GM23338 (cell line): Measurements from ENCODE around the gene RHBDL3. TPM values are rescaled to one million over a fixed set of nuclear protein-coding genes. Genes with fewer than 3 reads are reported as not detected.

Source experiments
- ATAC-seq: fragments of 200-7000 bp; cut with Tn5 transposase; 3 replicates; pipeline ENCODE4 v1.9.1; 2020
- DNase-seq: peaks from one replicate; pipeline ENCODE4 v3.0.0-alpha.2; 2015; ENCODE audit warnings: low spot score
- H2AFZ ChIP-seq: fragments of 200-600 bp; sonication (generic); 2 replicates; pipeline ENCODE4 v1.8.0; 2016; ENCODE audit warnings: antibody characterized with exemption, mild to moderate bottlenecking, moderate library complexity
- H3F3A ChIP-seq: fragments of 200-600 bp; sonication (generic); replicated peaks from 2 replicates; pipeline ENCODE4 v1.8.0; 2017; ENCODE audit warnings: antibody characterized with exemption, mixed run types, low read depth
- H3K27ac ChIP-seq: fragments of 200-600 bp; sonication (generic); 2 replicates; pipeline ENCODE4 v1.6.1; 2016; ENCODE audit warnings: low read depth
- H3K27me3 ChIP-seq: fragments of 200-600 bp; sonication (generic); 2 replicates; pipeline ENCODE4 v1.8.0; 2016; ENCODE audit warnings: mild to moderate bottlenecking, mixed run types, moderate library complexity; ENCODE audit not compliant: insufficient read depth
- H3K36me3 ChIP-seq: fragments of 200-600 bp; sonication (generic); 2 replicates; pipeline ENCODE4 v1.8.0; 2016; ENCODE audit warnings: mild to moderate bottlenecking; ENCODE audit not compliant: insufficient read depth
- H3K4me1 ChIP-seq: fragments of 200-600 bp; sonication (generic); 2 replicates; pipeline ENCODE4 v1.8.0; 2016; ENCODE audit warnings: mild to moderate bottlenecking, moderate library complexity; ENCODE audit not compliant: insufficient read depth
- H3K4me2 ChIP-seq: fragments of 200-600 bp; sonication (generic); 2 replicates; pipeline ENCODE4 v1.7.1; 2017; ENCODE audit warnings: mixed run types
- H3K4me3 ChIP-seq: fragments of 200-600 bp; sonication (generic); 2 replicates; pipeline ENCODE4 v1.6.1; 2016; ENCODE audit warnings: mixed run types
- H3K79me2 ChIP-seq: fragments of 200-600 bp; sonication (generic); replicated peaks from 2 replicates; pipeline ENCODE4 v1.8.0; 2017; ENCODE audit warnings: mild to moderate bottlenecking; ENCODE audit not compliant: insufficient read depth
- H3K9me2 ChIP-seq: fragments of 200-600 bp; sonication (generic); 2 replicates; pipeline ENCODE4 v1.8.0; 2017; ENCODE audit not compliant: insufficient read depth
- H4K20me1 ChIP-seq: fragments of 200-600 bp; sonication (generic); replicated peaks from 2 replicates; pipeline ENCODE4 v1.8.0; 2017; ENCODE audit warnings: mild to moderate bottlenecking; ENCODE audit not compliant: insufficient read depth
- H3K27ac Mint-ChIP-seq: 2 replicates; pipeline ENCODE4 v1.8.0; 2020; ENCODE audit warnings: inconsistent platforms, mild to moderate bottlenecking, moderate library complexity, mixed read lengths
- H3K27me3 Mint-ChIP-seq: 3 replicates; pipeline ENCODE4 v1.8.0; 2022; ENCODE audit warnings: low read depth, mild to moderate bottlenecking, moderate library complexity, mixed read lengths, inconsistent platforms; ENCODE audit not compliant: insufficient read depth, poor library complexity
- H3K36me3 Mint-ChIP-seq: 3 replicates; pipeline ENCODE4 v1.8.0; 2021; ENCODE audit warnings: low read depth, mild to moderate bottlenecking, inconsistent platforms, moderate library complexity, mixed read lengths
- H3K4me1 Mint-ChIP-seq: 3 replicates; pipeline ENCODE4 v1.8.0; 2020; ENCODE audit warnings: mild to moderate bottlenecking, inconsistent platforms, mixed read lengths
- H3K4me3 Mint-ChIP-seq: 3 replicates; pipeline ENCODE4 v1.8.0; 2021; ENCODE audit warnings: moderate library complexity, mild to moderate bottlenecking, inconsistent platforms, mixed read lengths
- H3K9me3 Mint-ChIP-seq: 3 replicates; pipeline ENCODE4 v1.8.0; 2020; ENCODE audit warnings: moderate library complexity, mild to moderate bottlenecking, inconsistent platforms, mixed read lengths
- CREB1 ChIP-seq: fragments of 250-450 bp; sonication (Bioruptor Pico); IDR thresholded peaks from 2 replicates; pipeline ENCODE4 v1.5.0; 2020; ENCODE audit warnings: low read depth, mild to moderate bottlenecking, moderate library complexity
- ETS1 ChIP-seq: IDR thresholded peaks from 2 replicates; pipeline ENCODE4 v1.6.1; 2016; ENCODE audit warnings: antibody characterized with exemption
- EZH2phosphoT487 ChIP-seq: fragments of 200-600 bp; sonication (generic); IDR thresholded peaks from one replicate; pipeline ENCODE4 v1.8.1; 2018; ENCODE audit warnings: antibody characterized with exemption; ENCODE audit not compliant: unreplicated experiment
- NANOG ChIP-seq: IDR thresholded peaks from 2 replicates; pipeline ENCODE4 v1.6.1; 2016; ENCODE audit warnings: antibody characterized with exemption, borderline replicate concordance
- POLR2AphosphoS5 ChIP-seq: IDR thresholded peaks from 2 replicates; pipeline ENCODE4 v1.6.1; 2016; ENCODE audit warnings: antibody characterized with exemption, low read depth
- REST ChIP-seq: IDR thresholded peaks from one replicate; pipeline ENCODE4 v1.6.1; 2018; ENCODE audit warnings: antibody characterized with exemption; ENCODE audit not compliant: unreplicated experiment
- ZNF114 ChIP-seq: fragments of 250-450 bp; sonication (Bioruptor Pico); IDR thresholded peaks from 2 replicates; pipeline ENCODE4 v1.5.0; 2020; ENCODE audit warnings: mild to moderate bottlenecking, moderate library complexity
- polyA plus RNA-seq: library from polyadenylated mRNA; unstranded; fragments of >200 nt; fragmentation: Nextera tagmentation; extraction: Ambion mirVana; gene quantifications from 2 replicates; pipeline ENCODE4 v1.2.1, GENCODE V29; 2016
- total RNA-seq: library from RNA; depleted of rRNA; stranded (reverse); fragments of >200 nt; shearing (Covaris generic); gene quantifications from 2 replicates; pipeline ENCODE4 v1.2.3, GENCODE V29; 2014
- TF ChIP-seq, protein P1 (sequence below), 2 experiments: fragments of 200-600 bp in 1 of 2; sonication (generic) in 1 of 2; conservative IDR thresholded peaks; 2 replicates each; pipeline versions ENCODE4 v1.5.1 to v1.6.1; 2016 to 2017; ENCODE audit warnings: antibody characterized with exemption in 2 of 2, low read depth in 2 of 2, mild to moderate bottlenecking in 2 of 2, moderate library complexity in 1 of 2

Gene RHBDL3
- total and polyA plus RNA-seq, 2 experiments from 2014 or later: 2.3 to 8.1 TPM

- Mint-ChIP-seq H3K9me3 (no peaks in the 10 kb centered on the region; the same call in 2 of the 3 replicates), H3K4me3 (no peak overlapping the region), H3K4me1 (peaks cover 35% of the 10 kb centered on the region), H3K27ac (no peak overlapping the region), H3K36me3 (no peaks in the 10 kb centered on the region; the same call in 2 of the 3 replicates), H3K27me3 (peaks cover 9% of the 10 kb centered on the region)
- H2AFZ ChIP-seq: no peak overlapping the region
- no peak overlapping the region for H3K4me2 ChIP-seq
- H4K20me1 ChIP-seq: no peaks in the 10 kb centered on the region
- TF ChIP-seq, protein P1, sequence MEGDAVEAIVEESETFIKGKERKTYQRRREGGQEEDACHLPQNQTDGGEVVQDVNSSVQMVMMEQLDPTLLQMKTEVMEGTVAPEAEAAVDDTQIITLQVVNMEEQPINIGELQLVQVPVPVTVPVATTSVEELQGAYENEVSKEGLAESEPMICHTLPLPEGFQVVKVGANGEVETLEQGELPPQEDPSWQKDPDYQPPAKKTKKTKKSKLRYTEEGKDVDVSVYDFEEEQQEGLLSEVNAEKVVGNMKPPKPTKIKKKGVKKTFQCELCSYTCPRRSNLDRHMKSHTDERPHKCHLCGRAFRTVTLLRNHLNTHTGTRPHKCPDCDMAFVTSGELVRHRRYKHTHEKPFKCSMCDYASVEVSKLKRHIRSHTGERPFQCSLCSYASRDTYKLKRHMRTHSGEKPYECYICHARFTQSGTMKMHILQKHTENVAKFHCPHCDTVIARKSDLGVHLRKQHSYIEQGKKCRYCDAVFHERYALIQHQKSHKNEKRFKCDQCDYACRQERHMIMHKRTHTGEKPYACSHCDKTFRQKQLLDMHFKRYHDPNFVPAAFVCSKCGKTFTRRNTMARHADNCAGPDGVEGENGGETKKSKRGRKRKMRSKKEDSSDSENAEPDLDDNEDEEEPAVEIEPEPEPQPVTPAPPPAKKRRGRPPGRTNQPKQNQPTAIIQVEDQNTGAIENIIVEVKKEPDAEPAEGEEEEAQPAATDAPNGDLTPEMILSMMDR (conservative IDR thresholded peaks at IDR 0.05; ENCODE audit: low read depth in 2 of 2): no peak
- no peak for TF ChIP-seq EZH2phosphoT487
- no peak for TF ChIP-seq CREB1 (CRISPR knock-in tag)
- H3K27ac ChIP-seq: no peak overlapping the region
- no peaks in the 10 kb centered on the region for H3K36me3 ChIP-seq
- no peak for DNase-seq
- no peak for ATAC-seq
- H3K4me1 ChIP-seq: peaks cover 27% of the 10 kb centered on the region
- H3F3A ChIP-seq: peaks cover 7% of the 10 kb centered on the region; the same call in 1 of the 2 replicates
- H3K79me2 ChIP-seq: no peaks in the 10 kb centered on the region
- H3K9me2 ChIP-seq: no peaks in the 10 kb centered on the region
- H3K27me3 ChIP-seq: no peaks in the 10 kb centered on the region
- H3K4me3 ChIP-seq: no peak overlapping the region
Measured at GRCh38 chr17:32299580-32300164, 34.0 kb downstream of the RHBDL3 start.

DNA sequence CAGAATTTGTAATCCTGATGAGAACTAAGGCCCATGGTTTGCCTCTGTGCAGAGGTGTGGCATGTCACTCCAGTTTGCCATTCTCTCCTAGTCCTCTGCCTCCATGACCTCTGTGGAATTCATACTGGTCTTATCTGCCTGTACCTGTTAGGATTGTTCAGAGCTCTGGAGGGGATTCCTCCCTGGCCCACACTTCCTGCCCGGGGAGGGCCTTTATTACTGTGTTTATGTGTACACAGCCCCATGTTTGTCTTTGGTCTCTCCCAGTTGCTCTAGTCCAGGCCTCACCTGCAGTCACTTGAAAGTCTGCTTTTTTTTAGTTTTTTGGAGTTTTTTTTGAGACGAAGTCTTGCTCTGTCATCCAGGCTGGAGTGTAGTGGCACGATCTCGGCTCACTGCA, 36.4 kb downstream of the RHBDL3 start:
- Histone ChIP-seq H3K4me1 (peaks cover 42% of the 10 kb centered on the region), H2AFZ (no peak overlapping the region), H3K36me3 (no peaks in the 10 kb centered on the region), H3K27ac (0 out of 2 replicates have a peak overlapping the region, but pooled peaks have one; percentile 32), H3K79me2 (no peaks in the 10 kb centered on the region), H4K20me1 (no peaks in the 10 kb centered on the region), H3K4me3 (no peak overlapping the region), H3K4me2 (peak overlapping the region; percentile 43; the same call in 1 of the 2 replicates), H3K9me2 (no peaks in the 10 kb centered on the region), H3K27me3 (no peaks in the 10 kb centered on the region), H3F3A (peaks cover 7% of the 10 kb centered on the region; the same call in 1 of the 2 replicates)
- peaks cover 16% of the 10 kb centered on the region for H3K27me3 Mint-ChIP-seq
- H3K4me1 Mint-ChIP-seq: peaks cover 40% of the 10 kb centered on the region
- H3K4me3 Mint-ChIP-seq: no peak overlapping the region
- H3K9me3 Mint-ChIP-seq: no peaks in the 10 kb centered on the region; the same call in 2 of the 3 replicates
- no peak for ATAC-seq
- no peak for DNase-seq
- peak overlapping the region; percentile 53; the same call in 1 of the 2 replicates for H3K27ac Mint-ChIP-seq
- H3K36me3 Mint-ChIP-seq: no peaks in the 10 kb centered on the region; the same call in 2 of the 3 replicates
- TF ChIP-seq, protein P1 (conservative IDR thresholded peaks at IDR 0.05; ENCODE audit: low read depth in 2 of 2): no peak
- no peak for TF ChIP-seq POLR2AphosphoS5
- TF ChIP-seq NANOG: no peak
- TF ChIP-seq ETS1: no peak
- no peak for TF ChIP-seq ZNF114 (CRISPR knock-in tag)
- no peak for TF ChIP-seq REST
